ENCODE data around the gene PTH1R.
A peak's percentile ranks its signal among the peaks of the same experiment; 100 is the strongest.

Gene PTH1R

GRCh38 chr3:46897031-46897430, 19.5 kb downstream of the PTH1R start:
- no peak for TF ChIP-seq CTCF (IDR thresholded peaks at IDR 0.05)
- no peak for TF ChIP-seq ZFX (IDR thresholded peaks at IDR 0.05; ENCODE audit: borderline replicate concordance)
- no peak overlapping the region for H3K27ac ChIP-seq

GRCh38 chr3:46897829-46898320, 20.4 kb downstream of the PTH1R start:
- TF ChIP-seq CTCF (IDR thresholded peaks at IDR 0.05) (0 out of 2 replicates have a peak, but pooled peaks have one; percentile 6), ZFX (IDR thresholded peaks at IDR 0.05; ENCODE audit: borderline replicate concordance) (no peak)
- no peak overlapping the region for H3K27ac ChIP-seq

DNA sequence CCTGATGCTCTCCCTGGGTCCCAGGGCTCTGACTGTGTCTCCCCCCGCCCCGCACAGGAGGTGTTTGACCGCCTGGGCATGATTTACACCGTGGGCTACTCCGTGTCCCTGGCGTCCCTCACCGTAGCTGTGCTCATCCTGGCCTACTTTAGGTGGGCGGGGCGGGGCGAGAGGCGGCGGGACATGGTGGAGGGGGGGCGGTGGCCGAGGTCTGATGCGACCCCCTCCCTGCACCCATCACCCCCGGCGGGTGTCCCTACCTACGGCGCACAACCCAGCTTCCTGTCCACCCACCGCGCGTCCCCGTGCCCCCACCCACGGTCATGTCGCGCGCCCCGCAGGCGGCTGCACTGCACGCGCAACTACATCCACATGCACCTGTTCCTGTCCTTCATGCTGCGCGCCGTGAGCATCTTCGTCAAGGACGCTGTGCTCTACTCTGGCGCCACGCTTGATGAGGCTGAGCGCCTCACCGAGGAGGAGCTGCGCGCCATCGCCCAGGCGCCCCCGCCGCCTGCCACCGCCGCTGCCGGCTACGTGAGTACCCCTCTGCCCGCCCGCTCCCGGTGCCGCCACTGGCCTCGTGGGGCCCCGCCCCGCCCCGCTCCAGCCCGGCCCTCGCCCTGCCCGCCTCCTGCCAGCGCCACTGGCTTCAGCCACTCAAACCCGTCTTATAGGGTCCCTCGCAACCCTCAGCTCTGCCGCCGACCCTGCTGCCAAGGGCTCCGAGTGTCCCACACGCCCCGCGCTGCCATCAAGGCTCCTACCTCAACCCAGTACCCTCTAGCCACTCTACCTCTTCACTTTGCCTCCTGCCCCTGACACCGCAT, 21.0 kb downstream of the PTH1R start:
- TF ChIP-seq CTCF (IDR thresholded peaks at IDR 0.05) (no peak), ZFX (IDR thresholded peaks at IDR 0.05; ENCODE audit: borderline replicate concordance) (no peak)
- H3K27ac ChIP-seq = no peak overlapping the region

DNA sequence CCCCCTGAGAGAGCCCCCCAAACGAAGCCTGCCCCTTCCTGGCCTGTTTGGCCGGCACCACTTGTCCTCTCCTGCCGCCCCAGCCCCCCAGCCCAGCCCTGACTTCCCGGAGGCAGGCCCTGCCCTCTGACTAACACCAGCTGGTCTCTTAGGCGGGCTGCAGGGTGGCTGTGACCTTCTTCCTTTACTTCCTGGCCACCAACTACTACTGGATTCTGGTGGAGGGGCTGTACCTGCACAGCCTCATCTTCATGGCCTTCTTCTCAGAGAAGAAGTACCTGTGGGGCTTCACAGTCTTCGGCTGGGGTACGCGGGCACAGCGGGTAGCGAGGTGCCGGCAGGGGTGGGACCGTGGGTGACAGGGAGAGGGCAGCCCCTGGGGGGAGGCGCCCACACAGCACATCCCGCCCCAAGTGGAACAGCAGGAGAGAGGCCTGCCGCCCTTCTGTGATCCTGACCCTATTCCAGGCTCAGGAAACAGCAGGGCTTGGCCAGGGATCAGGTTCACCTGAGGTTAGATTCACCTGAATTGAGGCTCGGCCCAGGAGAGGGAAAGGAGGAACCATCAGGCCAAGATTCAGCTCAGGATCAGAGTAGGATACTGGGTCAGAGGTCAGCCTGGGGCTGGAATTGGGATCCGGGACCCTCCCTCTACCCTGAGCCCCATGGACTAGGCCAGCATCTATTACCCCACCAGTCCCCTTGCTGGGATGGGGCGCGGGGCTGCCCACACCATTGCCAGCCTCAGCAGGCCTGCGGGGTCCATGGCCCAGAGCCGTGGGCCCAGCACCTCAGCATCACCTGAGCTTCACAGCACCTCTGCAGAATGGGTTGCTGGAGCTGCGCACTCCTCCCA, 21.9 kb downstream of the PTH1R start:
- TF ChIP-seq ZFX (IDR thresholded peaks at IDR 0.05; ENCODE audit: borderline replicate concordance) (no peak), CTCF (IDR thresholded peaks at IDR 0.05) (no peak)
- H3K27ac ChIP-seq = no peak overlapping the region

DNA sequence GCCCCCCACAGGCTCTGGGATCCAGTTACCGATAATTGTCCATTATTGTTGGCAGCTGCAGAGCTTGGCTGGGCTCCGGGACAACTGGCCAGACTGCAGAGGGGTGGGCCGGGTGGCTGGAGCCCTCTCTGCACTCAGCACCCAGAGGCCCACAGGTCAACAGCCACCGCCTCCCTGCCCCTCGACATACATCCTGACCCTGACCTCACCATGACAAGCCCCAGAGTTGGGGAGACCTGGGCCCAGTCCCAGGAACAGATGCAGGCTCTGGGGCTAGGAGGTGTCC, 22.4 kb downstream of the PTH1R start:
- no peak overlapping the region for H3K27ac ChIP-seq

DNA sequence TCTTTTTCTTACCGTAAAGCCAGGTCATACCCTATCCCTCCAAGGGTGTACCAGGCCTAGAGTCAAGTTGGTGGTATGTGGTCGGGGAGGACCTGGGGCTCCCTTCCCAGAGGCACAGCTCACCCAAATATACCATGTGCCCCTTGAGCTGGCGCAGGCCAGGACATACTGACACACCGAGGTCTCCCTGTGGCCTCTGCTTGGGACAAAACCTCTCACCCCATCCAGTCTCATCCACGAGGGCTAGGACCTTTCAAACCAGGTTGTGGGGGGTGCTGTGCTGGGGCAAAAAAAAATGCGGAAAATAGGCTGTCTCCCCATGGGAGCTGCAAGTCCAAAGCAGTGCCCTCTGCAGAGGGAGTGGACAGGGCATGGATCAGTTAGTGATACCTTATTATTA, 22.8 kb downstream of the PTH1R start:
- no peak overlapping the region for H3K27ac ChIP-seq
- TF ChIP-seq CTCF (IDR thresholded peaks at IDR 0.05) (no peak), ZFX (IDR thresholded peaks at IDR 0.05; ENCODE audit: borderline replicate concordance) (no peak)

More for the DNA sequence above, 22.4 kb downstream of the PTH1R start:
- TF ChIP-seq CTCF (IDR thresholded peaks at IDR 0.05) (no peak), ZFX (IDR thresholded peaks at IDR 0.05; ENCODE audit: borderline replicate concordance) (no peak)

DNA sequence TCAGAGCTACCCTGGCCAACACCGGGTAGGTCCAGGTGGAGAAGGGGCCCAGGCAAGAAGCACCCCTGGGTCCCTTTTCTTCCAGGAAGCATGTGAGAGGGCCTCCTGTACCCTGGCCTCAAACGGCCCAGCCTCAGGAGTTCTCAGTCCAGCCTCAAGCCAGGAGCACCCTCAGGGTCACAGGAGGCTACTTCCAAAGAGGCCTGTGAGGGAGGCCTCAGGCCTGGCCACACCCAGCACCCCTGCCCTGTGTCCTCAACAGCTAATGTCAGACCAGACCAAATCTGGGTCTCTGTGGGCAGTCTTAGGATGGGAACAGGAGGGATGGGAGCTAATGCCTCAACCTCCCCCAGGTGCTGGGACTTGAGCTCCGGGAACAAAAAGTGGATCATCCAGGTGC, 23.5 kb downstream of the PTH1R start:
- H3K27ac ChIP-seq = no peak overlapping the region

More for the DNA sequence above, 23.5 kb downstream of the PTH1R start:
- no peak for TF ChIP-seq CTCF (IDR thresholded peaks at IDR 0.05)
- no peak for TF ChIP-seq ZFX (IDR thresholded peaks at IDR 0.05; ENCODE audit: borderline replicate concordance)

Measured in 22Rv1 (cell line).